HT-29 (cell line): Measurements from ENCODE around the gene CNBD2. TPM values are rescaled to one million over a fixed set of nuclear protein-coding genes. Genes with fewer than 3 reads are reported as not detected.
"Not testable (repeated sequence)": the region's sequence is repeated elsewhere in the genome, so short reads cannot be mapped to it uniquely, and the experiment has no call there.

ENCODE experiments used
- DNase-seq: peaks from one replicate; pipeline ENCODE4 v3.0.0-alpha.2; 2015; ENCODE audit warnings: low spot score
- total RNA-seq: library from RNA; depleted of rRNA; stranded (reverse); fragments of >200 nt; shearing (Covaris generic); gene quantifications from 2 replicates; pipeline ENCODE4 v1.2.3, GENCODE V29; 2014

Gene CNBD2
- total RNA-seq, 1 experiment from 2014 or later, result 14.5 TPM

- not testable (repeated sequence) for DNase-seq
These were observed 57.7 kb downstream of the CNBD2 start for GRCh38 chr20:36026131-36026530.

- DNase-seq, result no peak
These were observed 59.9 kb downstream of the CNBD2 start for GRCh38 chr20:36028106-36028808.

- DNase-seq, result no peak
These were observed 61.8 kb downstream of the CNBD2 start for GRCh38 chr20:36030149-36030548.

- no peak for DNase-seq
These were observed 63.4 kb downstream of the CNBD2 start for GRCh38 chr20:36031806-36032205.

- no peak for DNase-seq
These were observed 66.5 kb downstream of the CNBD2 start for GRCh38 chr20:36034875-36035274.

GRCh38 chr20:36035745-36036144 lies 67.4 kb downstream of the CNBD2 start:
- DNase-seq, result no peak

- no peak for DNase-seq
These were observed 68.3 kb downstream of the CNBD2 start for GRCh38 chr20:36036688-36037087.

GRCh38 chr20:36040571-36040970 lies 72.2 kb downstream of the CNBD2 start:
- DNase-seq, result no peak

- DNase-seq, result no peak
These were observed 75.1 kb downstream of the CNBD2 start for GRCh38 chr20:36043441-36043840.

- DNase-seq, result no peak
These were observed 75.6 kb downstream of the CNBD2 start for GRCh38 chr20:36043892-36044515.

- DNase-seq, result no peak
These were observed 77.0 kb downstream of the CNBD2 start for GRCh38 chr20:36045373-36045714.

- DNase-seq, result not testable (repeated sequence)
These were observed 77.8 kb downstream of the CNBD2 start for GRCh38 chr20:36046073-36046798.

GRCh38 chr20:36049408-36049807 lies 81.0 kb downstream of the CNBD2 start:
- DNase-seq, result not testable (repeated sequence)

- peak; percentile 97 for DNase-seq
These were observed 82.3 kb downstream of the CNBD2 start for GRCh38 chr20:36050436-36051317.

GRCh38 chr20:36051318-36052116 lies 83.1 kb downstream of the CNBD2 start:
- no peak for DNase-seq

- no peak for DNase-seq
These were observed 83.7 kb downstream of the CNBD2 start for GRCh38 chr20:36052117-36052513.

GRCh38 chr20:36053863-36054518 lies 85.6 kb downstream of the CNBD2 start:
- DNase-seq, result not testable (repeated sequence)

GRCh38 chr20:36055145-36055544 lies 86.8 kb downstream of the CNBD2 start:
- no peak for DNase-seq

- no peak for DNase-seq
These were observed 92.3 kb downstream of the CNBD2 start for GRCh38 chr20:36060676-36061075.

GRCh38 chr20:36061754-36062153 lies 93.4 kb downstream of the CNBD2 start:
- no peak for DNase-seq
